ENCODE measurements around the gene TGFB2.

DNA sequence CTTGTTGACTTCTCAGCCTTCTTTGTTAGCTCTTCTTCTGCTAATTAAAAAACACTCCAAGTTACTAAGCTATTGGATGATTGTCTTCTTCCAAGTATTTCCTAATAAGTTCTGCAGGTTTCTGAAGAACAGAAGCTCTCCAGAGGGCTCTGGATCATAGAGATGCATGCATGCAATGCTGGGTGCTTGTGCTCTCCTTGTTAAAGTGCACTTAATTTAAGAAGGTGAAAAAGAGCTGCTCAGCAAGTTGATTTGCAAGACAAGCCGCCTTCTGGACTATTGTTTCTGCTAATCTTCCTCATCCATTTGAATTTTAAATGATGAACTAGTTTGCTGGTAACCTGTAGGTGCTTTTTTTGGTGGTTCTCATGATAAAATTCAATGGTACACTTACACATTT lies 43.9 kb upstream of the TGFB2 start:
- TF ChIP-seq EZH2 (IDR thresholded peaks at IDR 0.05; ENCODE audit: insufficient read depth, poor library complexity, severe bottlenecking) (no peak), EZH2phosphoT487 (IDR thresholded peaks at IDR 0.05; ENCODE audit: insufficient read depth, low read depth) (no peak)

Data from GM23248 (cell line).